ENCODE data around the gene ITPKB. TPM values are rescaled to one million over a fixed set of nuclear protein-coding genes. Genes with fewer than 3 reads are reported as not detected.

ITPKB gene
- total RNA-seq, result 8.4 and 9.5 TPM in 2 replicates

GRCh38 chr1:226738995-226739695, at the start of gene ITPKB:
Gene ITPKB, minus strand, starts transcription at chr1:226739282. Its CDS starts 1,824 bp downstream, at chr1:226737458.

Other genes starting within 250 kb of the ITPKB start
- gene STUM, start 190.5 kb downstream of the ITPKB start, total RNA-seq, result not detected in 2 replicates
- gene PSEN2, start 131.3 kb upstream of the ITPKB start, total RNA-seq, result 9.8 and 13.1 TPM in 2 replicates
- 4.0 and 7.6 TPM in 2 replicates for gene COQ8A, start 201.0 kb upstream of the ITPKB start, total RNA-seq

Measured in hair follicular keratinocyte (primary cell).